Hepatocyte (in vitro differentiated cells): Measurements from ENCODE around the gene CYP1A2. TPM values are rescaled to one million over a fixed set of nuclear protein-coding genes. Genes with fewer than 3 reads are reported as not detected.
A peak's percentile ranks its signal among the peaks of the same experiment; 100 is the strongest.

ENCODE experiments used
- DNase-seq: peaks from one replicate; pipeline ENCODE4 v3.0.0-alpha.2; 2016; ENCODE audit warnings: low spot score
- H2AFZ ChIP-seq: fragments of 200-600 bp; sonication (generic); 2 replicates; pipeline ENCODE4 v1.6.0; 2016; ENCODE audit warnings: antibody characterized with exemption, mild to moderate bottlenecking
- H3K27ac ChIP-seq: fragments of 200-600 bp; sonication (generic); 2 replicates; pipeline ENCODE4 v1.5.1; 2016; ENCODE audit warnings: mild to moderate bottlenecking
- H3K27me3 ChIP-seq: fragments of 200-600 bp; sonication (generic); 2 replicates; pipeline ENCODE4 v1.6.1; 2016
- H3K36me3 ChIP-seq: fragments of 200-600 bp; sonication (generic); replicated peaks from 2 replicates; pipeline ENCODE4 v1.5.1; 2016; ENCODE audit warnings: low read depth; ENCODE audit not compliant: insufficient read depth
- H3K4me1 ChIP-seq: fragments of 200-600 bp; sonication (generic); 2 replicates; pipeline ENCODE4 v1.5.1; 2016; ENCODE audit warnings: mild to moderate bottlenecking, moderate library complexity; ENCODE audit not compliant: insufficient read depth
- H3K4me2 ChIP-seq: fragments of 200-600 bp; sonication (generic); 2 replicates; pipeline ENCODE4 v1.6.0; 2016
- H3K4me3 ChIP-seq: fragments of 200-600 bp; sonication (generic); 2 replicates; pipeline ENCODE4 v1.5.1; 2016; ENCODE audit warnings: mild to moderate bottlenecking
- H3K79me2 ChIP-seq: fragments of 200-600 bp; sonication (generic); 2 replicates; pipeline ENCODE4 v1.6.0; 2017; ENCODE audit warnings: mild to moderate bottlenecking
- H3K9me2 ChIP-seq: fragments of 200-600 bp; sonication (generic); replicated peaks from 2 replicates; pipeline ENCODE4 v1.6.0; 2017; ENCODE audit warnings: mild to moderate bottlenecking; ENCODE audit not compliant: insufficient read depth
- H3K9me3 ChIP-seq: fragments of 200-600 bp; sonication (generic); 2 replicates; pipeline ENCODE4 v1.5.1; 2016; ENCODE audit warnings: low read depth, mild to moderate bottlenecking
- H4K20me1 ChIP-seq: fragments of 200-600 bp; sonication (generic); 2 replicates; pipeline ENCODE4 v1.6.0; 2016; ENCODE audit warnings: mild to moderate bottlenecking; ENCODE audit not compliant: insufficient read depth, poor library complexity, severe bottlenecking
- EZH2 ChIP-seq: fragments of 200-600 bp; sonication (generic); IDR thresholded peaks from 2 replicates; pipeline ENCODE4 v1.6.1; 2016; ENCODE audit warnings: antibody characterized with exemption, mild to moderate bottlenecking, borderline replicate concordance
- EZH2phosphoT487 ChIP-seq: fragments of 200-600 bp; sonication (generic); IDR thresholded peaks from one replicate; pipeline ENCODE4 v1.6.1; 2018; ENCODE audit warnings: antibody characterized with exemption, mild to moderate bottlenecking, low read depth, moderate library complexity; ENCODE audit not compliant: unreplicated experiment, severe bottlenecking
- WGBS: methylation state at CpG from one replicate; pipeline ENCODE4 v1.1.6; 2016; ENCODE audit warnings: low lambda C conversion rate; ENCODE audit errors: missing lambda C conversion rate; 5-methylcytosine and 5-hydroxymethylcytosine counted together
- polyA plus RNA-seq: library from polyadenylated mRNA; unstranded; fragments of >200 nt; fragmentation: Nextera tagmentation; extraction: Ambion mirVana; gene quantifications from 2 replicates; pipeline ENCODE4 v1.2.1, GENCODE V29; 2016
- total RNA-seq: library from RNA; depleted of rRNA; stranded (reverse); fragments of >200 nt; gene quantifications from 2 replicates; pipeline ENCODE4 v1.2.3, GENCODE V29; 2014
- TF ChIP-seq, protein P1 (sequence below): fragments of 200-600 bp; sonication (generic); IDR thresholded peaks from 2 replicates; pipeline ENCODE4 v1.5.1; 2016; ENCODE audit warnings: antibody characterized with exemption, mild to moderate bottlenecking; ENCODE audit not compliant: poor library complexity

CYP1A2 gene
- total and polyA plus RNA-seq, 2 experiments from 2014 or later = 0.17 TPM; not detected in 1

DNA sequence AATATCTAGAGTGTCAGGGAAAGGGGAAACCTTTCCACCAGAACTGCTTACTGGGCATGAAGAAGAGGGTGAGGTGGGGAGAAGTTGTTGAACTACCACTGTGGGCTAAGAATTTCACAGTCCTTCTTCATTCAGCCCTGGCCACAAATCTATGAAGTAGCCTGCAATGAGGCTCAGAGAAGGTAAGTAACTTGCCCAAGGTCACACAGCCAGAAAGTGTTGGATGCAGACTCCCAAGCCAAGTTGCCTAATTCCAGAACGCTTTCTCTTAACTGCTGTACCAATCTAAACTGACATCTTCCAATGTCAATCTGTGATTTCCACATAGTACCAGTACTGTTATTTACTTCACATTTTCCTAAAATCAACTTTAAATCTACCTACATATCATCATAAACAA is 25.5 kb upstream of the CYP1A2 start:
- Histone ChIP-seq H3K27me3 (peaks cover 8% of the 10 kb centered on the region), H3K9me2 (no peaks in the 10 kb centered on the region), H3K9me3 (no peaks in the 10 kb centered on the region), H3K4me1 (peaks cover 7% of the 10 kb centered on the region), H2AFZ (no peak overlapping the region), H3K36me3 (no peaks in the 10 kb centered on the region), H4K20me1 (no peaks in the 10 kb centered on the region), H3K27ac (no peak overlapping the region), H3K4me3 (no peak overlapping the region), H3K79me2 (no peaks in the 10 kb centered on the region), H3K4me2 (no peak overlapping the region)
- no peak for DNase-seq
- TF ChIP-seq EZH2phosphoT487 (no peak), EZH2 (no peak)
- TF ChIP-seq, protein P1, sequence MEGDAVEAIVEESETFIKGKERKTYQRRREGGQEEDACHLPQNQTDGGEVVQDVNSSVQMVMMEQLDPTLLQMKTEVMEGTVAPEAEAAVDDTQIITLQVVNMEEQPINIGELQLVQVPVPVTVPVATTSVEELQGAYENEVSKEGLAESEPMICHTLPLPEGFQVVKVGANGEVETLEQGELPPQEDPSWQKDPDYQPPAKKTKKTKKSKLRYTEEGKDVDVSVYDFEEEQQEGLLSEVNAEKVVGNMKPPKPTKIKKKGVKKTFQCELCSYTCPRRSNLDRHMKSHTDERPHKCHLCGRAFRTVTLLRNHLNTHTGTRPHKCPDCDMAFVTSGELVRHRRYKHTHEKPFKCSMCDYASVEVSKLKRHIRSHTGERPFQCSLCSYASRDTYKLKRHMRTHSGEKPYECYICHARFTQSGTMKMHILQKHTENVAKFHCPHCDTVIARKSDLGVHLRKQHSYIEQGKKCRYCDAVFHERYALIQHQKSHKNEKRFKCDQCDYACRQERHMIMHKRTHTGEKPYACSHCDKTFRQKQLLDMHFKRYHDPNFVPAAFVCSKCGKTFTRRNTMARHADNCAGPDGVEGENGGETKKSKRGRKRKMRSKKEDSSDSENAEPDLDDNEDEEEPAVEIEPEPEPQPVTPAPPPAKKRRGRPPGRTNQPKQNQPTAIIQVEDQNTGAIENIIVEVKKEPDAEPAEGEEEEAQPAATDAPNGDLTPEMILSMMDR = no peak
- WGBS = 78% methylated on average over 1 of the region's 1 CpG

DNA sequence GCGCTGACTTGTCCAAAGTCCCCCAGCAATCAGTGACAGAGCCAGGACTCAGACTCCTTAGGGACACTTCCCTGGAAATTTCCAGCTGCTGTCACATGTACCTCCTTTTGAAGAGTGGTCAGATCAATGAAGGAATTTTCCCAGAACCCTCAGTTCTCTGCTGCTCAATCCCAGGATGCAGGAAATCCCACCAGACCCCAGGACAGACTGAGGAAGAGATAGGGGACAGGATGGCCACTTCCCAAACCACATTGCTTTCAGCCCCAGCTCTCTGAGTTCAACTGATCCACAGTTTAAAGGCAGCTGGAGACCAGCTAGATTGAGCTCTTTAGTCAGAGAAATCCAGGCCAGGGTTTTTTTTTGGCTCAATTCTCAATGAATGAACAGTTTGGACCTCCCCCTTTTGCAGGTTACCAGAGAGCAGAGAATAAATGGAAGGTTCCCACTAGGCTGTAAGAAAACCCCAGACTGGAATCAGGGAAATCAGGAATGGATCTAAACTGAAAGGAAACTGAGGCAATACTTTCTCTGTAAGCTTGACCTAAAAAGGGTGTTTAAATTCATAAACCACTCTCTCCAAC is 24.8 kb upstream of the CYP1A2 start:
- no peaks in the 10 kb centered on the region for H3K9me3 ChIP-seq
- peaks cover 7% of the 10 kb centered on the region for H3K4me1 ChIP-seq
- 78% methylated on average over 1 of the region's 1 CpG for WGBS
- peaks cover 8% of the 10 kb centered on the region for H3K27me3 ChIP-seq
- no peaks in the 10 kb centered on the region for H4K20me1 ChIP-seq
- TF ChIP-seq EZH2 (no peak), EZH2phosphoT487 (no peak)
- TF ChIP-seq, protein P1 = no peak
- no peak overlapping the region for H2AFZ ChIP-seq
- no peak overlapping the region for H3K27ac ChIP-seq
- no peaks in the 10 kb centered on the region for H3K9me2 ChIP-seq
- H3K4me2 ChIP-seq = no peak overlapping the region
- no peak overlapping the region for H3K4me3 ChIP-seq
- H3K36me3 ChIP-seq = no peaks in the 10 kb centered on the region
- DNase-seq = peak; percentile 74
- H3K79me2 ChIP-seq = no peaks in the 10 kb centered on the region

DNA sequence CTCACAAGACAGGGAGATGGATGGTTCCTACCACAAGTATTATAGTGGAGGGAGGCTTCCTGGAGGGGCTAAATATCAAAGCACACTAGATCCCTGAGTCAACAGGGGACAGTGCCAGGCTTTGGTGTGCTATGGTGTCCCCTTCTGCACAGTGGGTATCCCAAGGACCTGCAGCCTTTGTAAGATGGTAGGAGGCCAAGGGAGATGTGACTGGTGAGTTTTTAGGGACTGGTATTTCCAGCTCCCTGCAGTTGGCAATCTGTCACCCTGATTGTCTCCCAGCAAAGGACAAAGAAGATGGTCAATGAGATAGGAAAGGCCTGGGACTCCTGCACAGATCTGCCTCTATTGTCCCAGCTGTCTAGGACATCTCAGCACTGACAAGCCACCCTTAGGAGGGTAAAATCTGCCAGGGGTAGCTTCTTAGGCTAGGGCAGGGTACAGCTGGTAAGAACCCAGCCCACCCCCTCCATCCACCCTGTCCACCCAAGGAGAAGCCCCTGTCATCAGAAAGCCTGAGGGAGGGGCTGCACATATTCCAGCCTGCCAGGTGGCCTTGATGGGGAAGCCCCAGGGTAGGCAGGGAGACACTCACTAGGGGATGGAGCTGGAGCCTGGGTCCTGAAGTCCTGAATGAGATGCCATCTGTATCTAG is 23.9 kb upstream of the CYP1A2 start:
- no peak for DNase-seq
- Histone ChIP-seq H3K27ac (peak overlapping the region; percentile 57), H3K9me2 (no peaks in the 10 kb centered on the region), H3K27me3 (peaks cover 8% of the 10 kb centered on the region), H3K9me3 (no peaks in the 10 kb centered on the region), H3K4me3 (no peak overlapping the region), H2AFZ (no peak overlapping the region), H4K20me1 (no peaks in the 10 kb centered on the region), H3K79me2 (no peaks in the 10 kb centered on the region), H3K4me2 (peak overlapping the region; percentile 95), H3K4me1 (peaks cover 7% of the 10 kb centered on the region), H3K36me3 (no peaks in the 10 kb centered on the region)
- TF ChIP-seq EZH2phosphoT487 (no peak), EZH2 (no peak)
- TF ChIP-seq, protein P1 = no peak
